ENCODE results near the gene HPX.

HPX gene

GRCh38 chr11:6459099-6459450 lies 18.3 kb upstream of the HPX start:
- no peak for DNase-seq (ENCODE audit: low read depth, low spot score)

- DNase-seq (ENCODE audit: low read depth, low spot score) = no peak
These were observed 17.7 kb upstream of the HPX start for GRCh38 chr11:6458352-6459098.

GRCh38 chr11:6457581-6458320 lies 17.0 kb upstream of the HPX start:
- DNase-seq (ENCODE audit: low read depth, low spot score) = no peak

GRCh38 chr11:6456361-6457073 lies 15.7 kb upstream of the HPX start:
- no peak for DNase-seq (ENCODE audit: low read depth, low spot score)

GRCh38 chr11:6455070-6455469 lies 14.3 kb upstream of the HPX start:
- no peak for DNase-seq (ENCODE audit: low read depth, low spot score)

- no peak for DNase-seq (ENCODE audit: low read depth, low spot score)
These were observed 12.4 kb upstream of the HPX start for GRCh38 chr11:6453152-6453551.

GRCh38 chr11:6452219-6452618 lies 11.4 kb upstream of the HPX start:
- no peak for DNase-seq (ENCODE audit: low read depth, low spot score)

GRCh38 chr11:6448574-6448973 lies 7.8 kb upstream of the HPX start:
- DNase-seq (ENCODE audit: low read depth, low spot score) = no peak

- peak; percentile 73 for DNase-seq (ENCODE audit: low read depth, low spot score)
These were observed 2.6 kb upstream of the HPX start for GRCh38 chr11:6443269-6444003.

GRCh38 chr11:6442441-6442840 lies 1.7 kb upstream of the HPX start:
- no peak for DNase-seq (ENCODE audit: low read depth, low spot score)

- peak; percentile 54 for DNase-seq (ENCODE audit: low read depth, low spot score)
These were observed 1.7 kb downstream of the HPX start for GRCh38 chr11:6438979-6439571.

- DNase-seq (ENCODE audit: low read depth, low spot score) = no peak
These were observed 2.8 kb downstream of the HPX start for GRCh38 chr11:6437993-6438392.

GRCh38 chr11:6437423-6437822 lies 3.4 kb downstream of the HPX start:
- DNase-seq (ENCODE audit: low read depth, low spot score) = no peak

GRCh38 chr11:6433998-6434660 lies 6.7 kb downstream of the HPX start:
- no peak for DNase-seq (ENCODE audit: low read depth, low spot score)

- DNase-seq (ENCODE audit: low read depth, low spot score) = peak; percentile 86
These were observed 8.9 kb downstream of the HPX start for GRCh38 chr11:6431861-6432260.

GRCh38 chr11:6427516-6427915 lies 13.3 kb downstream of the HPX start:
- DNase-seq (ENCODE audit: low read depth, low spot score) = no peak

- no peak for DNase-seq (ENCODE audit: low read depth, low spot score)
These were observed 20.1 kb downstream of the HPX start for GRCh38 chr11:6420677-6421076.

- peak; percentile 89 for DNase-seq (ENCODE audit: low read depth, low spot score)
These were observed 21.7 kb downstream of the HPX start, which contains the start of gene APBB1 for GRCh38 chr11:6419009-6419631. APBB1 (minus strand) TSS chr11:6419094; CDS start chr11:6411347, 7,747 bp downstream.

GRCh38 chr11:6418557-6419008 lies 22.2 kb downstream of the HPX start:
- DNase-seq (ENCODE audit: low read depth, low spot score) = no peak

- DNase-seq (ENCODE audit: low read depth, low spot score) = peak; percentile 27
These were observed 22.8 kb downstream of the HPX start for GRCh38 chr11:6417907-6418556.

Data from astrocyte of the hippocampus (primary cell).